Skin of body (tissue), 2 donors: Measurements from ENCODE around the gene LAMB4. TPM values are rescaled to one million over a fixed set of nuclear protein-coding genes. Genes with fewer than 3 reads are reported as not detected.
A peak's percentile ranks its signal among the peaks of the same experiment; 100 is the strongest.

Experiments
- DNase-seq: peaks from one replicate; lab custom pipeline; 2025; lab: John Stamatoyannopoulos, UW
- total RNA-seq: library from RNA; depleted of rRNA; stranded (reverse); fragments of >200 nt; gene quantifications from one replicate; pipeline ENCODE4 v1.2.3, GENCODE V29; 2014

LAMB4 gene
- total RNA-seq, 1 donor from 2014 or later, result 14.4 TPM

- no peak for DNase-seq
Measured at GRCh38 chr7:108108131-108108530, 22.0 kb downstream of the LAMB4 start.

- no peak for DNase-seq
Measured at GRCh38 chr7:108104324-108104723, 25.8 kb downstream of the LAMB4 start.

GRCh38 chr7:108103558-108104298, 26.4 kb downstream of the LAMB4 start:
- no peak for DNase-seq

GRCh38 chr7:108102671-108103312, 27.4 kb downstream of the LAMB4 start:
- no peak for DNase-seq

GRCh38 chr7:108101759-108102158, 28.4 kb downstream of the LAMB4 start:
- DNase-seq, result no peak

GRCh38 chr7:108099713-108100112, 30.4 kb downstream of the LAMB4 start:
- DNase-seq, result peak; percentile 38

- DNase-seq, result no peak
Measured at GRCh38 chr7:108097703-108098102, 32.5 kb downstream of the LAMB4 start.

- DNase-seq, result peak; percentile 48
Measured at GRCh38 chr7:108096996-108097395, 33.2 kb downstream of the LAMB4 start.

GRCh38 chr7:108094933-108095710, 35.0 kb downstream of the LAMB4 start:
- DNase-seq, result peak; percentile 71

GRCh38 chr7:108094346-108094745, 35.8 kb downstream of the LAMB4 start:
- peak; percentile 86 for DNase-seq

GRCh38 chr7:108093851-108094331, 36.3 kb downstream of the LAMB4 start:
- DNase-seq, result no peak

GRCh38 chr7:108093341-108093740, 36.8 kb downstream of the LAMB4 start:
- DNase-seq, result peak; percentile 61

- DNase-seq, result no peak
Measured at GRCh38 chr7:108091461-108091831, 38.7 kb downstream of the LAMB4 start.

- no peak for DNase-seq
Measured at GRCh38 chr7:108090791-108091460, 39.2 kb downstream of the LAMB4 start.

GRCh38 chr7:108089381-108089780, 40.8 kb downstream of the LAMB4 start:
- DNase-seq, result no peak

- DNase-seq, result no peak
Measured at GRCh38 chr7:108088729-108089128, 41.4 kb downstream of the LAMB4 start.

GRCh38 chr7:108087778-108088177, 42.4 kb downstream of the LAMB4 start:
- DNase-seq, result no peak

- no peak for DNase-seq
Measured at GRCh38 chr7:108086962-108087361, 43.2 kb downstream of the LAMB4 start.

- no peak for DNase-seq
Measured at GRCh38 chr7:108086546-108086945, 43.6 kb downstream of the LAMB4 start.

- DNase-seq, result no peak
Measured at GRCh38 chr7:108083980-108084379, 46.2 kb downstream of the LAMB4 start.
